ENCODE data around the gene CKS1B. TPM values are rescaled to one million over a fixed set of nuclear protein-coding genes. Genes with fewer than 3 reads are reported as not detected.

The CKS1B gene
- total and polyA plus RNA-seq, 4 donors, result 32.4 to 57.9 (median 44.4) TPM

GRCh38 chr1:154955039-154955717 lies 19.3 kb upstream of the CKS1B start:
- peak overlapping the region; percentile 40 to 68 (median 57) for H3K4me3 ChIP-seq (ENCODE audit: low read depth in 1 of 3, low read length in 3 of 3)
- H3K9me3 ChIP-seq (ENCODE audit: control insufficient read depth in 4 of 4, low read length in 3 of 4), result no peaks in the 10 kb centered on the region
- TF ChIP-seq YY1 (IDR thresholded peaks at IDR 0.05), result no peak
- TF ChIP-seq MAX (IDR thresholded peaks at IDR 0.05), result no peak
- TF ChIP-seq HNF4A (conservative IDR thresholded peaks at IDR 0.05), result no peak
- TF ChIP-seq SP1 (IDR thresholded peaks at IDR 0.05), result no peak
- no peak for TF ChIP-seq HNF4G (IDR thresholded peaks at IDR 0.05)
- TF ChIP-seq FOXA1 (IDR thresholded peaks at IDR 0.05), result no peak
- TF ChIP-seq EGR1 (IDR thresholded peaks at IDR 0.05; ENCODE audit: low read depth in 2 of 2), result no peak
- no peak for TF ChIP-seq REST (IDR thresholded peaks at IDR 0.05)
- no peak for TF ChIP-seq CTCF (IDR thresholded peaks at IDR 0.05; ENCODE audit: low read depth, low read length, missing input control)
- TF ChIP-seq GABPA (IDR thresholded peaks at IDR 0.05 in 1 of 2, conservative IDR thresholded peaks at IDR 0.05 in 1 of 2), result no peak
- TF ChIP-seq FOXA2 (IDR thresholded peaks at IDR 0.05), result no peak
- TF ChIP-seq RAD21 (IDR thresholded peaks at IDR 0.05), result no peak
- TF ChIP-seq JUND (IDR thresholded peaks at IDR 0.05), result no peak
- TF ChIP-seq RXRA (IDR thresholded peaks at IDR 0.05), result no peak
- TF ChIP-seq ATF3 (IDR thresholded peaks at IDR 0.05), result no peak
- TF ChIP-seq TAF1 (conservative IDR thresholded peaks at IDR 0.05), result no peak
- TF ChIP-seq ZBTB33 (IDR thresholded peaks at IDR 0.05), result no peak
- no peak for TF ChIP-seq NR2F2 (IDR thresholded peaks at IDR 0.05)
- peak overlapping the region; percentile 24 to 52 for H3K9ac ChIP-seq (ENCODE audit: low read depth in 1 of 2, low read length in 2 of 2)
- peak; percentile 69 for DNase-seq (ENCODE audit: low spot score)
- H3K27ac ChIP-seq (ENCODE audit: low read depth in 1 of 2, low read length in 2 of 2), result peak overlapping the region; percentile 12 to 49
- H3K4me1 ChIP-seq (ENCODE audit: control insufficient read depth in 4 of 4, insufficient read depth in 4 of 4, low read length in 3 of 4), result peaks cover 9 to 44% (median 24%) of the 10 kb centered on the region in 4 donors
- WGBS, result 24% methylated on average over 4 of the region's 4 CpGs
- H3K27me3 ChIP-seq (ENCODE audit: control insufficient read depth in 4 of 4, insufficient read depth in 4 of 4, low read length in 3 of 4), result no peaks in the 10 kb centered on the region
- H3K36me3 ChIP-seq (ENCODE audit: control insufficient read depth in 4 of 4, insufficient read depth in 3 of 4, low read depth in 1 of 4, low read length in 3 of 4), result peaks cover 0 to 21% (median 4%) of the 10 kb centered on the region in 4 donors
